ENCODE data around the gene FCGR2B. TPM values are rescaled to one million over a fixed set of nuclear protein-coding genes. Genes with fewer than 3 reads are reported as not detected.
A peak's percentile ranks its signal among the peaks of the same experiment; 100 is the strongest.

FCGR2B gene
- total and polyA plus RNA-seq, 2 of the 13 experiments (the other 11 are each of a cell fraction or from before 2014, with no cell fraction given): not detected

DNA sequence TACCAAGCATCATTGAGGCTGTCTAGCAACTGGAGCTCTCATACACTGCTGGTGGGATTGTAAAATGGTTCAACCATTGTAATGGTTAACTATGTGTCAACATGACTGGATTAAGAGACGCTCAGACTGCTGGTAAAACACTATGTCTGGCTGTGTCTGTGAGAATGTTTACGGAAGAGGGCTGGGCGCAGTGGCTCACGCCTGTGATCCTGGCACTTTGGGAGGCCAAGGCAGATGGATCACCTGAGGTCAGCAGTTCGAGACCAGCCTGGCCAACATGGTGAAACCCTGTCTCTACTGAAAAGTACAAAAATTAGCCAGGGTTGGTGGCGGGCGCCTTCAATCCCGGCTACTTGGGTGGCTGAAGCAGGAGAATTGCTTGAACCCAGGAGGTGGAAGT, 39.3 kb downstream of the FCGR2B start (continued):
- TF ChIP-seq, protein P1, sequence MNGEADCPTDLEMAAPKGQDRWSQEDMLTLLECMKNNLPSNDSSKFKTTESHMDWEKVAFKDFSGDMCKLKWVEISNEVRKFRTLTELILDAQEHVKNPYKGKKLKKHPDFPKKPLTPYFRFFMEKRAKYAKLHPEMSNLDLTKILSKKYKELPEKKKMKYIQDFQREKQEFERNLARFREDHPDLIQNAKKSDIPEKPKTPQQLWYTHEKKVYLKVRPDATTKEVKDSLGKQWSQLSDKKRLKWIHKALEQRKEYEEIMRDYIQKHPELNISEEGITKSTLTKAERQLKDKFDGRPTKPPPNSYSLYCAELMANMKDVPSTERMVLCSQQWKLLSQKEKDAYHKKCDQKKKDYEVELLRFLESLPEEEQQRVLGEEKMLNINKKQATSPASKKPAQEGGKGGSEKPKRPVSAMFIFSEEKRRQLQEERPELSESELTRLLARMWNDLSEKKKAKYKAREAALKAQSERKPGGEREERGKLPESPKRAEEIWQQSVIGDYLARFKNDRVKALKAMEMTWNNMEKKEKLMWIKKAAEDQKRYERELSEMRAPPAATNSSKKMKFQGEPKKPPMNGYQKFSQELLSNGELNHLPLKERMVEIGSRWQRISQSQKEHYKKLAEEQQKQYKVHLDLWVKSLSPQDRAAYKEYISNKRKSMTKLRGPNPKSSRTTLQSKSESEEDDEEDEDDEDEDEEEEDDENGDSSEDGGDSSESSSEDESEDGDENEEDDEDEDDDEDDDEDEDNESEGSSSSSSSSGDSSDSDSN (CRISPR knock-in tag; IDR thresholded peaks at IDR 0.05): peak; percentile 42; the same call in 1 of the 2 replicates
- TF ChIP-seq, protein P2, sequence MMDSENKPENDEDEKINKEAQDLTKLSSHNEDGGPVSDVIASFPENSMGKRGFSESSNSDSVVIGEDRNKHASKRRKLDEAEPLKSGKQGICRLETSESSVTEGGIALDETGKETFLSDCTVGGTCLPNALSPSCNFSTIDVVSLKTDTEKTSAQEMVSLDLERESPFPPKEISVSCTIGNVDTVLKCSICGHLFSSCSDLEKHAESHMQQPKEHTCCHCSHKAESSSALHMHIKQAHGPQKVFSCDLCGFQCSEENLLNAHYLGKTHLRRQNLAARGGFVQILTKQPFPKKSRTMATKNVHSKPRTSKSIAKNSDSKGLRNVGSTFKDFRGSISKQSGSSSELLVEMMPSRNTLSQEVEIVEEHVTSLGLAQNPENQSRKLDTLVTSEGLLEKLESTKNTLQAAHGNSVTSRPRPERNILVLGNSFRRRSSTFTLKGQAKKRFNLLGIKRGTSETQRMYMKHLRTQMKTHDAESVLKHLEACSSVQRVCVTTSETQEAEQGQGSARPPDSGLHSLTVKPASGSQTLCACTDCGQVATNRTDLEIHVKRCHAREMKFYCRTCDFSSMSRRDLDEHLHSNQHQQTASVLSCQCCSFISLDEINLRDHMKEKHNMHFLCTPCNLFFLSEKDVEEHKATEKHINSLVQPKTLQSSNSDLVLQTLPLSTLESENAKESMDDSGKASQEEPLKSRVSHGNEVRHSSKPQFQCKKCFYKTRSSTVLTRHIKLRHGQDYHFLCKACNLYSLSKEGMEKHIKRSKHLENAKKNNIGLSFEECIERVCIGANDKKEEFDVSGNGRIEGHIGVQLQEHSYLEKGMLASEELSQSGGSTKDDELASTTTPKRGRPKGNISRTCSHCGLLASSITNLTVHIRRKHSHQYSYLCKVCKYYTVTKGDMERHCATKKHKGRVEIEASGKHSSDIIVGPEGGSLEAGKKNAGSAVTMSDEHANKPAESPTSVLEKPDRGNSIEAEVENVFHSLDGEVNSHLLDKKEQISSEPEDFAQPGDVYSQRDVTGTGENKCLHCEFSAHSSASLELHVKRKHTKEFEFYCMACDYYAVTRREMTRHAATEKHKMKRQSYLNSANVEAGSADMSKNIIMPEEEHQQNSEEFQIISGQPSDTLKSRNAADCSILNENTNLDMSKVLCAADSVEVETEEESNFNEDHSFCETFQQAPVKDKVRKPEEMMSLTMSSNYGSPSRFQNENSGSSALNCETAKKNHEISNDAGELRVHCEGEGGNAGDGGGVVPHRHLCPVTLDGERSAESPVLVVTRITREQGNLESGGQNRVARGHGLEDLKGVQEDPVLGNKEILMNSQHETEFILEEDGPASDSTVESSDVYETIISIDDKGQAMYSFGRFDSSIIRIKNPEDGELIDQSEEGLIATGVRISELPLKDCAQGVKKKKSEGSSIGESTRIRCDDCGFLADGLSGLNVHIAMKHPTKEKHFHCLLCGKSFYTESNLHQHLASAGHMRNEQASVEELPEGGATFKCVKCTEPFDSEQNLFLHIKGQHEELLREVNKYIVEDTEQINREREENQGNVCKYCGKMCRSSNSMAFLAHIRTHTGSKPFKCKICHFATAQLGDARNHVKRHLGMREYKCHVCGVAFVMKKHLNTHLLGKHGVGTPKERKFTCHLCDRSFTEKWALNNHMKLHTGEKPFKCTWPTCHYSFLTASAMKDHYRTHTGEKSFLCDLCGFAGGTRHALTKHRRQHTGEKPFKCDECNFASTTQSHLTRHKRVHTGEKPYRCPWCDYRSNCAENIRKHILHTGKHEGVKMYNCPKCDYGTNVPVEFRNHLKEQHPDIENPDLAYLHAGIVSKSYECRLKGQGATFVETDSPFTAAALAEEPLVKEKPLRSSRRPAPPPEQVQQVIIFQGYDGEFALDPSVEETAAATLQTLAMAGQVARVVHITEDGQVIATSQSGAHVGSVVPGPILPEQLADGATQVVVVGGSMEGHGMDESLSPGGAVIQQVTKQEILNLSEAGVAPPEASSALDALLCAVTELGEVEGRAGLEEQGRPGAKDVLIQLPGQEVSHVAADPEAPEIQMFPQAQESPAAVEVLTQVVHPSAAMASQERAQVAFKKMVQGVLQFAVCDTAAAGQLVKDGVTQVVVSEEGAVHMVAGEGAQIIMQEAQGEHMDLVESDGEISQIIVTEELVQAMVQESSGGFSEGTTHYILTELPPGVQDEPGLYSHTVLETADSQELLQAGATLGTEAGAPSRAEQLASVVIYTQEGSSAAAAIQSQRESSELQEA (CRISPR knock-in tag; IDR thresholded peaks at IDR 0.05; ENCODE audit: not compliant biosample characterization): no peak
- TF ChIP-seq ZBTB1 (CRISPR knock-in tag; IDR thresholded peaks at IDR 0.05; ENCODE audit: borderline replicate concordance) (no peak), NRL (CRISPR knock-in tag; IDR thresholded peaks at IDR 0.05; ENCODE audit: borderline replicate concordance) (no peak), TBP (CRISPR knock-in tag; IDR thresholded peaks at IDR 0.05) (no peak), ATF1 (CRISPR knock-in tag; IDR thresholded peaks at IDR 0.05) (no peak), ZNF839 (CRISPR knock-in tag; IDR thresholded peaks at IDR 0.05; ENCODE audit: borderline replicate concordance) (no peak), ZNF362 (CRISPR knock-in tag; IDR thresholded peaks at IDR 0.05; ENCODE audit: borderline replicate concordance) (peak; percentile 19; the same call in 1 of the 2 replicates), ZNF543 (CRISPR knock-in tag; IDR thresholded peaks at IDR 0.05) (peak; percentile 77; the same call in 1 of the 2 replicates), ZNF382 (CRISPR knock-in tag; IDR thresholded peaks at IDR 0.05; ENCODE audit: borderline replicate concordance) (no peak), DZIP1 (CRISPR knock-in tag; IDR thresholded peaks at IDR 0.05) (no peak), ZNF670 (CRISPR knock-in tag; IDR thresholded peaks at IDR 0.05; ENCODE audit: borderline replicate concordance) (no peak)
- TF ChIP-seq, protein P3, sequence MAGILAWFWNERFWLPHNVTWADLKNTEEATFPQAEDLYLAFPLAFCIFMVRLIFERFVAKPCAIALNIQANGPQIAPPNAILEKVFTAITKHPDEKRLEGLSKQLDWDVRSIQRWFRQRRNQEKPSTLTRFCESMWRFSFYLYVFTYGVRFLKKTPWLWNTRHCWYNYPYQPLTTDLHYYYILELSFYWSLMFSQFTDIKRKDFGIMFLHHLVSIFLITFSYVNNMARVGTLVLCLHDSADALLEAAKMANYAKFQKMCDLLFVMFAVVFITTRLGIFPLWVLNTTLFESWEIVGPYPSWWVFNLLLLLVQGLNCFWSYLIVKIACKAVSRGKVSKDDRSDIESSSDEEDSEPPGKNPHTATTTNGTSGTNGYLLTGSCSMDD (CRISPR knock-in tag; IDR thresholded peaks at IDR 0.05): no peak
